GM10248 (cell line): ENCODE measurements around the gene MORN3.
"Not testable (repeated sequence)": the region's sequence is repeated elsewhere in the genome, so short reads cannot be mapped to it uniquely, and the experiment has no call there.

Experiments used
- CTCF ChIA-PET: fragments of 300-600 bp; sonication (Branson Sonifier 250); formaldehyde crosslinking; extraction: SDS; loops from one replicate; lab custom pipeline; 2021; ENCODE audit warnings: antibody characterized with exemption; lab: Yijun Ruan, JAX
- POLR2A ChIA-PET: fragments of 350-650 bp; sonication (Branson Sonifier 250); formaldehyde crosslinking; extraction: SDS; loops from one replicate; lab custom pipeline; 2020; ENCODE audit warnings: antibody characterized with exemption; lab: Yijun Ruan, JAX
- DNase-seq: peaks from one replicate; pipeline ENCODE4 v3.0.0; 2012; ENCODE audit errors: extremely low spot score
- TF ChIP-seq, protein P1 (sequence below): IDR thresholded peaks from 2 replicates; pipeline ENCODE4 v1.5.1; 2012; ENCODE audit warnings: mild to moderate bottlenecking, low read depth; ENCODE audit errors: extremely low read depth, missing control alignments, control extremely low read depth

Gene MORN3

DNA sequence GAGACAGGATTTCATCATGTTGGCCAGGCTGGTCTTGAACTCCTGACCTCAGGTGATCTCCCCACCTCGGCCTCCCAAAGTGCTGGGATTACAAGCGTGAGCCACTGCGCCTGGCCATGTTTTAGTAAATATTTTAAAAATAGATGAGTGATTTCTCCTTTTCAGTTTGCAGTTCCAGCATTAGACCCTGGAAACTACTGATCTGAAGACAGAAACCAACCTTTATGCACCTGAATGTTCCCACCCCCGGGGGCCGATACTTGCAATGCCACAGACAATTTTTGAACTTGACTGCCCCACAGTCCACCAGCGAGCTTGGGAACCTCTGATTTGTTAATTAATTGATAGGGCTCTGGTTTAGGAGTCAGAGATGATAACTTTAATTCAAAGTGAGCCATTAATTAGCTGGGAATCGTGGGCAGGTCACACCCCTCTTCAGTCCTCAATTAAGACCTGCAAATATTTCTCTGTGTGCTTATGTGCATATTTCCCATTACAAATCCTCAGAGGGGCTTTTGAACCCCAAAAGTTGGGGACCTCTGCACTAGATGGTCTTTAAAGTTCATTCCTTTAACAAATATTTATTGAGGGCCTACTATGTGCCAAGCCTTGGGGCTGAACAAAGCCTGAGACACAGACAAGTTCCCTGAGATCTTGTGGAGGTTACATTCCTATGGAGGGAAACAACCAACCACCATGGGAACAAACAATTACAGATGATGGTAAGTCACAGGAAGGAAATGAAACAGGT is 39.0 kb upstream of the MORN3 start:
- TF ChIP-seq, protein P1, sequence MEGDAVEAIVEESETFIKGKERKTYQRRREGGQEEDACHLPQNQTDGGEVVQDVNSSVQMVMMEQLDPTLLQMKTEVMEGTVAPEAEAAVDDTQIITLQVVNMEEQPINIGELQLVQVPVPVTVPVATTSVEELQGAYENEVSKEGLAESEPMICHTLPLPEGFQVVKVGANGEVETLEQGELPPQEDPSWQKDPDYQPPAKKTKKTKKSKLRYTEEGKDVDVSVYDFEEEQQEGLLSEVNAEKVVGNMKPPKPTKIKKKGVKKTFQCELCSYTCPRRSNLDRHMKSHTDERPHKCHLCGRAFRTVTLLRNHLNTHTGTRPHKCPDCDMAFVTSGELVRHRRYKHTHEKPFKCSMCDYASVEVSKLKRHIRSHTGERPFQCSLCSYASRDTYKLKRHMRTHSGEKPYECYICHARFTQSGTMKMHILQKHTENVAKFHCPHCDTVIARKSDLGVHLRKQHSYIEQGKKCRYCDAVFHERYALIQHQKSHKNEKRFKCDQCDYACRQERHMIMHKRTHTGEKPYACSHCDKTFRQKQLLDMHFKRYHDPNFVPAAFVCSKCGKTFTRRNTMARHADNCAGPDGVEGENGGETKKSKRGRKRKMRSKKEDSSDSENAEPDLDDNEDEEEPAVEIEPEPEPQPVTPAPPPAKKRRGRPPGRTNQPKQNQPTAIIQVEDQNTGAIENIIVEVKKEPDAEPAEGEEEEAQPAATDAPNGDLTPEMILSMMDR = no peak
- DNase-seq = no peak
- ChIA-PET CTCF (interaction anchor here (1.9 kb wide), 1 partner anchor 86 kb away, joined by 9 read pairs; the partner anchor contains the start of gene RHOF), POLR2A (interaction anchor here (0.5 kb wide), 1 partner anchor 104 kb away, joined by 8 read pairs; no protein-coding TSS in a partner anchor)

- DNase-seq = no peak
- TF ChIP-seq, protein P1 = no peak
- CTCF ChIA-PET = interaction anchor here (0.6 kb wide), 1 partner anchor 11 kb away, joined by 3 read pairs; no protein-coding TSS in a partner anchor
- POLR2A ChIA-PET = no interaction called here
These were observed 36.1 kb upstream of the MORN3 start for GRCh38 chr12:121705514-121705913.

DNA sequence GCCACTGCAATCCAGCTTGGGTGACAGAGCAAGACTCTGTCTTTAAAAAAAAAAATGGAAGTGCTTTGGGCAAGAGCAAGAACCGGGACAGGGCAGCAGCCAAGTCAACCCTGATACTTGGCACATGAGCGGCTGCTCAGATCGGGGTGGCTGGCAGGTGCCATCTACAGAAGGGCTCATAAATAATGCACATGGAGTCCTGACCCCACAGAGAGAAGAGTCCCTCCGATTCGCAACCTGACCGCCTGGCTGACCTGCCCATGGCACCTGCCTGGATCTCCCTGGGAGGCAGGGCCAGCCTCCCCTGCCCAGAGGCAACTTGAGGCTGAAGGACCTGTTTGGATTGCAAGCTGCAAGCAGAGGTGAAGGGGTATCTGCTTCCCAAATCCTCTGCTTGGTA is 33.5 kb upstream of the MORN3 start:
- POLR2A ChIA-PET = interaction anchor here (1.3 kb wide), 1 partner anchor 91 kb away, joined by 4 read pairs; the partner anchor contains the start of gene RHOF
- CTCF ChIA-PET = interaction anchor here (2.0 to 2.5 kb wide), 3 partner anchors 70 to 91 kb away, joined by 7 to 20 read pairs (median 9); partner anchors contain the start of gene RHOF
- TF ChIP-seq, protein P1 = no peak
- DNase-seq = no peak

- TF ChIP-seq, protein P1 = no peak
- no peak for DNase-seq
- POLR2A ChIA-PET = interaction anchor here (1.3 kb wide), 1 partner anchor 92 kb away, joined by 4 read pairs; the partner anchor contains the start of gene RHOF
- CTCF ChIA-PET = interaction anchor here (0.7 to 4.1 kb wide), 7 partner anchors 10 to 110 kb away, joined by 3 to 20 read pairs (median 5); partner anchors contain the start of genes RHOF and TMEM120B
These were observed 32.3 kb upstream of the MORN3 start for GRCh38 chr12:121701667-121702277.

GRCh38 chr12:121697861-121698260 is 28.4 kb upstream of the MORN3 start:
- DNase-seq, POLR2A ChIA-PET: not testable (repeated sequence)
- CTCF ChIA-PET = interaction anchor here (0.7 to 8.5 kb wide), 9 partner anchors 10 to 145 kb away, joined by 3 to 67 read pairs (median 6); partner anchors contain the start of genes RHOF and TMEM120B

- ChIA-PET CTCF (interaction anchor here (1.0 to 8.5 kb wide), 9 partner anchors 9 to 98 kb away, joined by 3 to 67 read pairs (median 7); partner anchors contain the start of genes RHOF and TMEM120B), POLR2A (no interaction called here)
- TF ChIP-seq, protein P1 = peak; percentile 44
- DNase-seq = peak; percentile 69
These were observed 27.7 kb upstream of the MORN3 start for GRCh38 chr12:121697093-121697698.
